Left ventricle myocardium superior (tissue), 1 donor: Measurements from ENCODE around the gene COX15. TPM values are rescaled to one million over a fixed set of nuclear protein-coding genes. Genes with fewer than 3 reads are reported as not detected.
A peak's percentile ranks its signal among the peaks of the same experiment; 100 is the strongest.
"Not testable (repeated sequence)": the region's sequence is repeated elsewhere in the genome, so short reads cannot be mapped to it uniquely, and the experiment has no call there.

Source experiments
- ATAC-seq: fragments of 200-7000 bp; cut with Tn5 transposase; one replicate; pipeline ENCODE4 v1.9.1; 2020; ENCODE audit warnings: mild to moderate bottlenecking, moderate library complexity
- DNase-seq: peaks from one replicate; pipeline ENCODE4 v3.0.0-alpha.2; 2020
- intact Hi-C: fragments of 100-400 bp; cut with micrococcal nuclease; formaldehyde crosslinking; loops from one replicate; pipeline ENCODE4 v1.11.0; 2022
- total RNA-seq: library from RNA; stranded (reverse); fragmentation: NEBNext Ultra II Directional; extraction: Animal tissue kit (Norgen Biotek cat#: 25700); gene quantifications from one replicate; pipeline ENCODE4 v1.2.1, GENCODE V29; 2021
- donor health status: DM: no; HTN: yes; CAD: no; lungs with severe emphysema.

The COX15 gene
- total RNA-seq, 1 donor from 2014 or later, result 35.7 TPM

GRCh38 chr10:99743841-99744240 lies 11.9 kb upstream of the COX15 start:
- intact Hi-C loops, result no loop called here
- ATAC-seq, result peak; percentile 57
- DNase-seq, result no peak

- intact Hi-C loops, result no loop called here
- DNase-seq (no peak), ATAC-seq (peak; percentile 48)
These were observed 10.8 kb upstream of the COX15 start for GRCh38 chr10:99742701-99743100.

- ATAC-seq (no peak), DNase-seq (no peak)
- intact Hi-C loops, result no loop called here
These were observed 10.3 kb upstream of the COX15 start for GRCh38 chr10:99742254-99742653.

- no peak for ATAC-seq
These were observed 9.1 kb upstream of the COX15 start for GRCh38 chr10:99740933-99741559.

GRCh38 chr10:99740260-99740659 lies 8.3 kb upstream of the COX15 start:
- ATAC-seq (no peak), DNase-seq (no peak)
- intact Hi-C loops, result no loop called here

More at GRCh38 chr10:99740933-99741559, 9.1 kb upstream of the COX15 start:
- intact Hi-C loops, result no loop called here
- no peak for DNase-seq

- DNase-seq, result peak; percentile 35
- ATAC-seq, intact Hi-C loops: not testable (repeated sequence)
These were observed 2.2 kb upstream of the COX15 start for GRCh38 chr10:99734111-99734510.

GRCh38 chr10:99733366-99733765 lies 1.4 kb upstream of the COX15 start:
- DNase-seq, result no peak
- intact Hi-C loops, result no loop called here
- ATAC-seq, result no peak

- DNase-seq (no peak), ATAC-seq (no peak)
- intact Hi-C loops, result no loop called here
These were observed 458 bp downstream of the COX15 start for GRCh38 chr10:99731306-99732032.

GRCh38 chr10:99730026-99730425 lies 1.9 kb downstream of the COX15 start:
- DNase-seq (no peak), ATAC-seq (no peak)
- intact Hi-C loops, result no loop called here

- ATAC-seq, result no peak
- no peak for DNase-seq
- intact Hi-C loops, result no loop called here
These were observed 11.5 kb downstream of the COX15 start for GRCh38 chr10:99720387-99720786.

- intact Hi-C loops, result loop anchor here (10.0 kb wide), 1 partner anchor 280 kb away; the partner anchor contains the start of gene GOT1
These were observed 17.5 kb downstream of the COX15 start for GRCh38 chr10:99714446-99714845.

GRCh38 chr10:99711129-99711719 lies 20.7 kb downstream of the COX15 start:
- intact Hi-C loops, result loop anchor here (10.0 kb wide), 1 partner anchor 276 kb away; the partner anchor contains the start of gene GOT1
- peak; percentile 71 for ATAC-seq
- DNase-seq, result no peak

More at GRCh38 chr10:99714446-99714845, 17.5 kb downstream of the COX15 start:
- DNase-seq (no peak), ATAC-seq (no peak)

- ATAC-seq, result peak; percentile 56
- intact Hi-C loops, result loop anchor here (10.0 kb wide), 1 partner anchor 275 kb away; the partner anchor contains the start of gene GOT1
These were observed 22.3 kb downstream of the COX15 start for GRCh38 chr10:99709480-99710229.

GRCh38 chr10:99708428-99709012 lies 23.4 kb downstream of the COX15 start:
- ATAC-seq, result no peak
- intact Hi-C loops, result no loop called here

More at GRCh38 chr10:99709480-99710229, 22.3 kb downstream of the COX15 start:
- DNase-seq, result no peak

GRCh38 chr10:99700649-99701048 lies 31.3 kb downstream of the COX15 start:
- intact Hi-C loops, result no loop called here
- no peak for ATAC-seq

More at GRCh38 chr10:99708428-99709012, 23.4 kb downstream of the COX15 start:
- no peak for DNase-seq

GRCh38 chr10:99698504-99699080 lies 33.3 kb downstream of the COX15 start:
- intact Hi-C loops, result no loop called here
- ATAC-seq (no peak), DNase-seq (no peak)

More at GRCh38 chr10:99700649-99701048, 31.3 kb downstream of the COX15 start:
- no peak for DNase-seq

GRCh38 chr10:99695761-99696160 lies 36.2 kb downstream of the COX15 start:
- intact Hi-C loops, result no loop called here
- no peak for ATAC-seq
- DNase-seq, result no peak

GRCh38 chr10:99693933-99694583 lies 37.9 kb downstream of the COX15 start:
- intact Hi-C loops, result no loop called here
- no peak for DNase-seq
- ATAC-seq, result no peak
